GM21381 (cell line): ENCODE results near the gene HRC.
"Not testable (repeated sequence)": the region's sequence is repeated elsewhere in the genome, so short reads cannot be mapped to it uniquely, and the experiment has no call there.

ENCODE experiments used
- ATAC-seq: cut with Tn5 transposase; IDR thresholded peaks from one replicate; pipeline ENCODE4 v1.9.1; 2021; ENCODE audit warnings: mild to moderate bottlenecking, moderate library complexity; ENCODE audit not compliant: unreplicated experiment

Gene HRC

GRCh38 chr19:49136771-49137171, 18.4 kb downstream of the HRC start:
- ATAC-seq: no peak

DNA sequence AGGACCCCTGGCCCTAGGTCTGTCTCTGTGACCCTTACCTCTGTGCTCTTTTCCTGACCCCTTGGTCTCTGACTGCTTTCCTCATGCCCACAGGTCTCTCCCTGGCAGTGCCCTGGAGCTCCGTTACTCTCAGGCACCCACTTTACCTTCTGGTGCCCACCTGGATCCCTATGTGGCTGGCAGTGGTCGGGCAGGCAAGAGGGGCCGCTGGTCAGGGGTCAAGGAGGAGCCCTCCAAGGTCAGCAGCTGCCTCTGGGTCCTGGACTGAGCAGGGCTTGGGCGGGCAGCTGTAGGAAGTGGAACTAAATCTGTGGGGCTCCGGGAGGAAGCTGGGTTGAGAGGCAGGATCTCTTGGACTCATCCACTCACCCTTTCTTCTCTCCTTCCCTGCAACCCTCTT, 19.5 kb downstream of the HRC start:
- ATAC-seq: no peak

GRCh38 chr19:49133621-49134454, 21.4 kb downstream of the HRC start:
- ATAC-seq: no peak

GRCh38 chr19:49132974-49133609, 22.1 kb downstream of the HRC start:
- ATAC-seq: no peak

DNA sequence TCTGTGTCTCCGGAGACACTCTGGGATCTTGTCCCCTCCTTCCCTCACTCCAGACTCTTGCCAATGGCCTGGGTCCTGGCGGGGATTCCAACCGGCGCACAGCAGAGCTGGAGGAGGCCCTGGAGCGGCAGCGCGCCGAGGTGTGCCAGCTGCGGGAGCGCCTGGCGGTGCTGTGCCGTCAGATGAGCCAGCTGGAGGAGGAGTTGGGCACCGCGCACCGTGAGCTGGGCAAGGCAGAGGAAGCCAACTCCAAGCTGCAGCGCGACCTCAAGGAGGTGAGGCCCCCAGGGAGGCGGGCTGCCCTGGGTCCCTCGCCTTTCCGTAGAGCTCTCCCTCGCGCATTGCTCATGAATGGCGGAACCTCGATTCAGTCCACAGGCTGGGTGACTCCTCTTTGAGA, 24.9 kb downstream of the HRC start:
- no peak for ATAC-seq

- no peak for ATAC-seq
These were observed 26.0 kb downstream of the HRC start for GRCh38 chr19:49129238-49129583.

- no peak for ATAC-seq
These were observed 26.5 kb downstream of the HRC start for GRCh38 chr19:49128545-49129237.

- ATAC-seq: peak; percentile 90
These were observed 27.3 kb downstream of the HRC start for GRCh38 chr19:49127674-49128544.

DNA sequence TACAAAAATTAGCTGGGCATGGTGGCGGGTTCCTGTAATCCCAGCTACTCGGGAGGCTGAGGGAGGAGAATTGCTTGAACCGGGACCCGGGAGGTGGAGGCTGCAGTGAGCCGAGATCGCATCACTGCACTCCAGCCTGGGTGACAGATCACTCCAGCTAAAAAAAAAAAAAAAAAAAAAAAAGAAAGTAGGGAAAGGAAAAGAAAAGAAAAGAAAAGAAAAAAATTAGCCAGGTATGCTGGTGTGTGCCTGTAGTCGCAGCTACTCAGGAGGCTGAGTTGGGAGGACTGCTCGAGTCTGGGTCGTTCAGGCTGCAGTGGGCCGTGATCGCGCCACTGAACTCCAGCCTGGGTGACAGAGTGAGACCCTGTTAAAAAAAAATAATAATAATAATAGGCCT, 28.0 kb downstream of the HRC start:
- ATAC-seq: not testable (repeated sequence)

- ATAC-seq: no peak
These were observed 28.6 kb downstream of the HRC start for GRCh38 chr19:49126575-49126974.

DNA sequence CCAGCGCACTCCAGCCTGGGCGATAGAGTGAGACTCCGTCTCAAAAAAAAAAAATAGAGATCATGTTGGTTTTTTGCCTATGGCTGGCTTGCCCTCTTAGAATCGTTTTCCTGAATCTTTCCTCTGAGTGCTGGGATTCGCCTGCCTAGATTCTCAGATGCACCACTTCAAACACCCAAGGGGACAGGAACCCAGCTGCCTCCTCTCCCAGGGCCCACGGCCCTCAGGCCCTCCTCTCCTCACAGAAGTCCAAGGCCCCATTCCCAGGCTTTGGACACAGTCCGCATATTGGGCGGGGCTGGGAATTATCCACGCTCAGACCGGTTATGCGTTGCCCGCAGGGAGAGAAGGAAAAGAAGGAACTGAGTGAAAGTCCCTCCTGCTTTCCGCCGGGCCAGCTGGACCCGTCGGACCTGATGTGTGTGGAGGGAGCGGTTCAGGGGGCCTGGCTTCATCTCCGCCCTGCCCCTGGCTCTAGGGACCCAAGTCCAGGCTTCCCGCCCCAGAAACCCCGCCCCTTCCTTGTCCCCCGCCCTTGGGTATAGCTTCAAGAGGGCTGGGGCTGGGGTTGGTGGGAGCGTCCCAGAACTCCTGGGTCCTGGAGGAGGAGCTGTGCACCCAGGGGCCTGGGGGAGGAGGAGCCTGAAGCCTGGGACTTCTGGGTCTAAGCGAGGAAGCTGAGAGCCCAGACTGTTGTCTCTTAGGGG, 30.0 kb downstream of the HRC start:
- no peak for ATAC-seq

DNA sequence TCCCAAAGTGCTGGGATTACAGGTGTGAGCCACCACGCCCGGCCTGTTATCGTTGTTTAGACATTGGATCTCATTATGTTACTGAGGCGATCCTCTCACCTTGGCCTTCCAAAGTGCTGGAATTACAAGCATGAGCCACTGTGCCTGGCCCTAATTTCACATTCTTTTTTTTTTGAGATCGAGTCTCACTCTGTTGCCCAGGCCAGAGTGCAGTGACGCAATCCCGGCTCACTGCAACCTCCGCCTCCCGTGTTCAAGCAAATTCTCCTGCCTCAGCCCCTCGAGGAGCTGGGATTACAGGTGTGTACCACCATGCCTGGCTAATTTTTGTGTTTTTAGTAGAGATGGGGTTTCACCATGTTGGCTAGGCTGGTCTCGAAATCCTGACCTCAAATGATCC, 31.9 kb downstream of the HRC start:
- ATAC-seq: not testable (repeated sequence)

- not testable (repeated sequence) for ATAC-seq
These were observed 33.4 kb downstream of the HRC start for GRCh38 chr19:49121841-49122240.

GRCh38 chr19:49120868-49121267, 34.3 kb downstream of the HRC start:
- ATAC-seq: no peak

DNA sequence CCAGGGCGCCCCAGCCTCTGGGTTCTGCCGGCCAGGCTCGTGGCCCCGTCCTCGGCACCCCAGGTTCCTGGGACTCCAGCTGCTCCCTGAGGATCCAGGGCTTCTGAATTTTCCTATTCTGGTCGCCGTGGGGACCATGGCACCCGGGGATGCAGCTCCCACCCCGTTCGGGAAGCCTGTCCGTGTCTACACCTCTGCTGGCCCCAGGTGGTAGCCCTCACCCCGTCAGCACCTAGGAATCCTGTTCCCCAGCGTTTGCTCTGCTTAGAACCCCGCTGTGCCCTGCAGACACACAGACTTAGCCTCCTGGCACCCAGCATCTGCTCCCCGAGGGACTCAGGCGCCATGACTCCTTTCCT, 34.9 kb downstream of the HRC start:
- no peak for ATAC-seq

DNA sequence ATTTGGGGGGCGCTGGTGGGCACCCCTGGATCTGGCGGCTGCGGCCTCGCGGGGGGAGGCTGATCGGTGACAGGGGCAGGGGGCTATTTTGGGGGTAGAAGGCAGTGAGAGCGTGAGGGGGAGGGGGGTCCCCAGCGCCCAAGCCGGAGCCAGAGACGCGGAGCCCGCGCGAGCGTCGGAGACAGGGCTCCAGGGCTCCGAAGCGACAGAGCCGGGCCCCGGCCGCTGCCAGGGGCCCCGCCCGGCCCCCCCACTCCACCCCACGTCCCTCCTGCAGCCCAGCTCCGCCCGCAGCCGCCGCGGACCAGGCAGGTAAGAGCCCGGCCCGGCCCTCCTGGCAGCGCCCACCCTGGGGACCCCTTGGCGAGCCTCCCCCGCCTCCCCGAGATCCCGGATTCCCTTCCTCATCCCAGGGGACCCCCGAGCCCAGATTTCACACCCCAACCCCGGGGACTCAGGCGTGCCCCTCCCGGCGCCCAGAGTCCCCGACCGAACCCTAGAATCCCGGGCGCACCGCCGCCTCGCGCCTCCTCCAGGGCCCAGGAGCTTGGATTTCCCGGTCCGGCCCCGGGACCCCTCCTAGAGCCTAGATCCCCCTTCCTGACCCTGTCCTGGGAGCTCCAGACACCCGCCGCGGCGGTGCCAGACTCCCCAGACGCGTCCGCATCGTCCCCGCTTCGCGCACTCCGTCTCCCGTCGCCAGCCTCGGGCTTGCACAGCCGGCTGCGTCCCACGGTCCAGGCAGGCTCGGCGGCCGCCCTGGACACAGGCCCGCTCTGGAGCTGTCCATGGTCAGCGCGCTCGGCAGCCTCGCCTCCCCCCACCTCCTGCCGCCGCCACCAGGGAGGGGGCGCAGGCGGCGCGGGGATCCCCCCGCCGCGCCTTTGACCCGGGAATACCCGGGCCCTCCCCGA, 35.5 kb downstream of the HRC start, which contains the start of gene PPFIA3:
Gene PPFIA3, plus strand, starts transcription at position 134 of the 914 bp plus-strand sequence. CDS start 8,330 bp downstream, outside the sequence.
- no peak for ATAC-seq

- peak; percentile 76 for ATAC-seq
These were observed 36.4 kb downstream of the HRC start, which contains the start of gene C19orf73 for GRCh38 chr19:49118565-49119410. Gene C19orf73 (minus strand): TSS chr19:49119143. CDS start chr19:49119022, 121 bp downstream.
